Head of caudate nucleus (tissue), 42 donors: ENCODE results near the gene FAM187B.
"Not testable (repeated sequence)": the region's sequence is repeated elsewhere in the genome, so short reads cannot be mapped to it uniquely, and the experiment has no call there.

ENCODE experiments used
- DNase-seq, 42 donors: peaks; one replicate each; pipeline versions ENCODE4 v3.0.0 to v3.0.0-alpha.2; 2020 to 2021; ENCODE audit warnings: mixed read lengths in 7 of 42
- intact Hi-C: fragments of 100-400 bp; cut with DNase I; formaldehyde crosslinking; loops from one replicate; pipeline ENCODE4 v1.15.0; 2022

The FAM187B gene

DNA sequence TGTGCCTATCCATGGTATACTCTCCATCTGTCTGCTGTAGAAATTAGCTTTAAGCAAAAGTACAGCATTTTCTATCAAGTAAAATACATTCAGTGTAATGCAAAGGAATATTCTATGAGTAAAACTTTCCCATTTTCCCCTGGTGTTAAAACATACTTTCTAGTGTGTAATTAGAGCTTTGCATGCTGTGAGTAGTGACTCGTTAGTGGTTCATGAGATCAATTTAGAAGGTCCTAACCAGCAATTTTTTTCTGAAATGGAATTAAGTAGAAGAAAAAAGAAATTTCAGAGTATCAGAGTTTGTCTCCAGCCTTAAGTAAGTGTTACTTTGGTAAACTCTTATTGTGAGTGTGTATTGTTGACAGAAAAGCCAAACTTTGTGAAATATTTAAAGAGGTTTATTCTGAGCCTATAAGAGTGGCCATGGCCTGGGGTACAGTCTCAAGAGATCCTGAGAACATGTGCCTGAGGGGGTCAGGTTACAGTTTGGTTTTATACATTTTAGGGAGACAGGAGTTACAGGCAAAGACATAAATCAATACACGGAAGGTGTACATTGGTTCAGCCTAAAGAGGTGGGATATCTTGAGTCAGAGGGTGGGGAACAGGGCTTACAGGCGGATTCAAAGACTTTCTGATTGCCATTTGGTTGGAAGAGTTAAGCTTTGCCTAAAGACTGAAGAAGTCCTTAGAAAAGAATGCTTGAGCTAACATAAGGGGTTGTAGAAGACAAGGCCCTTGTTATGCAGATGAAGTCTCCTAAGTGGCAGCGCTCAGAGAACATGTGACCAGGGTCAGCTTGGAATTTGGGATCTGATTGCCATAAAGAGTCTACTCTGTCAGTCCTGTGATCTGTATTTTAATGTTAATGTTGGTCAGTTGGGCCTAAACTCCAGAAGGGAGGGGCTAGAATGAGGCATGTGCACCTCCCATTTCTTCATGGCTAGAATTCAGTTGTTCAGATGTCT lies 25.5 kb downstream of the FAM187B start:
- intact Hi-C loops = no loop called here
- no peak for DNase-seq

DNA sequence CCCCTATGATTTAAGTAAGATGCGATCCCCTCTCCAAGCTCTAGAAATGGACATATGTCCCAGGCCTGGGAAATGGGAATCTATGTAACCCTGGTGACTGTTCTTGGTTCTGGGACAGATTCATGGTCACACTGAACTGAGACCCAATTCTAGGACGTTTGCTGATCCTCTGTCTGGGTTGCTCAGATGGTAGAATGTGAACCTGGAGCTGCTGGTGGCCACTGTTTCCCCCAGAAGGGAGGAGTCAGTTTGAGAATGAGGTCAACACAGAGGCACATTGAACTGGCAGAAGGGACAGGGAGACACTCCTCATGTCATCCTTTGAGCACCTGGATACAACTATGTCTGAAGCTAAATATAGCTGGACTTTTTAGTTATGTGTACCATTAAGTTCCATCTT lies 29.1 kb downstream of the FAM187B start:
- intact Hi-C loops = no loop called here
- DNase-seq = no peak

DNA sequence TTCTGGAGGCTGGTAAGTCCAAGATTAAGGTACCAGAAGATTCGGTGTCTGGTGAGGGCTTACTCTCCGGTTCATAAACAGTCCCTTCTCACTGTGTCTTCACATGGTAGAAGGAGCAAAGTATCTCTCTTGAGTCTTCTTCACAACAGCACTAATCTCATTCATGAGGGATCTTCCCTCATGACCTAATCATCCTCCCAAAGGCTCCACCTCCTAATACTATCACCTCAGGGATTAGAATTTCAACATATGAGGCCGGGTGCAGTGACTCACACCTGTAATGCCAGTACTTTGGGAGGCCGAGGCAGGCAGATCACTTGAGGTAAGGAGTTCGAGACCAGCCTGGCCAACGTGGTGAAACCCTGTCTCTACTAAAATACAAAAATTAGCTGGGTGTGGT lies 31.7 kb downstream of the FAM187B start:
- DNase-seq, intact Hi-C loops: not testable (repeated sequence)

DNA sequence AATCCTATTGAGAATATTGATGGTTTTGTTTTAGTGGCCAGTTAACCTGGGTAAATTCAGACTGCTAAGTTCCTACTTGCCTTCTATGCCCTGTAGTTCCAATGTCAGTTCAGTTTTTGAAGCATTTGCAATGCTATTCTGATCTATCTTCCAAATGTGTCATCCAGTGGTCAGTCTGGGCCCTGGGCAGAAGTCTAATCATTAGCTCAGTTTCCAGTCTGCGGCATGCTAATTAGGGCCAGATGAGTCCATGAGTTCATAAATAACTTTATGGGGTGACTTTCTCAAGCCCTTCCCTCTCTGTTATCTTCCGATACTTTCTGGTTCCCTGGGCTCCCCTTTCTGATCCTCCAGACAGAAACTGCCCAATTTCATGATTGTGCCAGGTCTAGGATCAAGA lies 32.7 kb downstream of the FAM187B start:
- intact Hi-C loops = no loop called here
- DNase-seq = no peak

DNA sequence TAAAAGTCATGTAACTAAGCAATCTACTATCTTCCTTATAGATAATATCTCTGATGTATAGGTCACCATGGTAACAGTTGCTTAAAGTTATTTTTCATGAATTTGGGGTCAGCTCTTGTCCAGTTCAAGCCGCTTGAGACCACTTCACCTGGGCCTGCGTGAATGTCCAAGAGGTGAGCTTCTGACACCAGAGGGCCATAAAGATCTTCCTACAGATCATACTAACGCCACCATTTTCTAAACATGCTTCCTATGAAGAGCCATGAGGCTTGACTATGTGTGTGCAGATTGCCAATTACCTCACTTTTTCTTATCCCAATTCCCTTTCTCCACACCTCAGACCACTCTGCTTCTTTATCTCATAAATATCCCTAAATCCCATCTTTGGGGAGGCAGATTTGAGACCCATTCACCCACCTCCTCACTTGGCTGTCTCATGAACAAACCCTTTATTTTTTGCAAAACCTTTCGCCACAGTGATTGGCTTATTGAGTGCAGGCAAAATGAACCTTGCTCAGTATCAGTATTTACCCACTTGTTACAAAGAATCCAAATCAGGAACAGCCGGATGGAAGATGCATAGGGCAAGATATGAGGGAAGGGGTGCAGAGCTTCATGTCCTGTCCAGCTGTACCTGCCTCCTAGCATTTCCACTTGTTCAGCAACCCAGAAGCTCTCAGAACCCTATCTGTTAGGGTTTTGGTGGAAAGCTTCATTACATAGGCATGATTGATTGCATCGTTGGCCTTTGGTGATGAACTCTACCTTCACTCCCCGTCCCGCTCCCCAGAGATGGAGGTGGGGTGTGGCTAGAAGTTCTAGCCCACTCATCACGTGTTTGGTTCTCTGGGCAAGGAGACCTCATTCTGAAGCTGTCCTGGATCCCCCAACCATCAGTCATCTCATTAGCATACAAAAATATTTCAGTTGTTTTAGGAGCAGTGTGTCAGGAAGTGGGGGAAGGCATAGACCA lies 34.2 kb downstream of the FAM187B start:
- intact Hi-C loops = no loop called here
- no peak for DNase-seq

DNA sequence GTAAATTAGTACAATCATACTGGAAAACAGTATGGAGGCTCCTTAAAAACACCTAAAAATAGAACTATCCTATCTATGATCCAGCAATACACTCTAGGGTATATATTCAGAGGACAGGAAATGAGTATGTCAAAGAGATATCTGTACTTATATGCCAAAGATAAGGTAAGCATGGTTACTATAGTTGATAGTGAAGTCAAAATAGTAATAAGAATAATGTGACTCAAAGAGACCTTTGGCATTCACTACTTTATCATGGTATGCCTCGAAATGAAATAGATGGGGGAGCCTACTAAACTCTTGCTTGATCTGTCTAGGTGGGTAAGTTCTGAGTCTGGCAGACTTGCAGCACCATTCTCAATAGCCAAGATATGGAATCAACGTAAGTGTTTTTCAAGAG lies 43.7 kb downstream of the FAM187B start:
- intact Hi-C loops = no loop called here

DNA sequence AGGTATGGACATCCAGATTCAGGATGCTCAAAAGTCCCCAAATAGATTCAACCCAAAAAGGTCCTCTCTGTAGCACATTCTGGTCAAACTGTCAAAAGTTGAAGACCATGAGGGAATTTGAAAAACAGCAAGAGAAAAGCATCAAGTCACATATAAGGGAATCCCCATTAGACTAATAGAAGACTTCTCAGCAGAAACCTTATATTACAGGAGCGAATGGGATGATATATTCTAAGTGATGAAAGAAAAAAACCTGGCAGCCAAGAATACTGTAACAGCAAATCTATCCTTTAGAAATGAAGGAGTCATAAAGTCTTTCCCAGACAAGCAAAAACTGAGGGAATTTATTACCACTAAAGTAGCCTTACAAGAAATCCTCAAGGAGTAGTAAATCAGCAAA lies 44.3 kb downstream of the FAM187B start:
- no peak for DNase-seq

More for the DNA sequence above, 43.7 kb downstream of the FAM187B start:
- no peak for DNase-seq

DNA sequence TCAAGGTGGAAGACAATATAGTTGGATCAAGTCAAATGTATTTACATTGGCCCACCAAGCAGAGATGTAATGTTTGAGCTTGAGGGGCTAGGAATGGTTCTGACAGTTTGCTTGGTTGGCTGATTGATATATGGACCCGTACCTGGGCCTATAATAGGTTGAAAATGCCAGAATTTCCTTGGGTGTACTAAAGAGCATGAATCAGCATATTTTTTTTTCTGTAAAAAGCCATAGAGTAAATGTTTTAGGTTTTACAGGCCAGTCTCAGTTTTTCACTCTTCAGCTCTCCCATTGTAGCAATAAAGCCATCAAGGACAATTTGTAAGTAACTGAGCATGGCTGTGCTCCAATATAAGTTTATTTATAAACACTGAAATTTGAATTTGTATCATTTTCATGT lies 47.2 kb downstream of the FAM187B start:
- intact Hi-C loops = no loop called here
- no peak for DNase-seq

More for the DNA sequence above, 44.3 kb downstream of the FAM187B start:
- intact Hi-C loops = no loop called here

DNA sequence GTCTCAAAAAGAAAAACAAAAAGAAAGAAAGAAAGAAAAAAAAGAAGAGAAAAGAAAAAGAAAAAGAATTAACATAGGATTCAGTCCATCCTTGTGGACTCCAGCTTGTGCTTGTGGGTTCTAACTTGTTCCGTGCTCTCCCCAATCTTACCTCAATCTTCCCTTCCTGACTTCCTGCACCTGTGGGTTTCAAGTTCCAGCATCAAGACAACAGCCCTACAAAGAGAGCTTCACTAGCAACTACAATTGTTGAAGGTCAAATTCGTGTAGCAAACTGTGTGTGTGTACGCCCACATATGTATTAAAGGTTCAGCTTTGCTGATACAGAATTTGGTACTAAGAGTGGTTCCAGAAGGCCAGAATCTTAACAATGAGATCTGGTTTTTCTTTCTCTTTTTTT lies 48.7 kb downstream of the FAM187B start:
- no peak for DNase-seq
- intact Hi-C loops = no loop called here

DNA sequence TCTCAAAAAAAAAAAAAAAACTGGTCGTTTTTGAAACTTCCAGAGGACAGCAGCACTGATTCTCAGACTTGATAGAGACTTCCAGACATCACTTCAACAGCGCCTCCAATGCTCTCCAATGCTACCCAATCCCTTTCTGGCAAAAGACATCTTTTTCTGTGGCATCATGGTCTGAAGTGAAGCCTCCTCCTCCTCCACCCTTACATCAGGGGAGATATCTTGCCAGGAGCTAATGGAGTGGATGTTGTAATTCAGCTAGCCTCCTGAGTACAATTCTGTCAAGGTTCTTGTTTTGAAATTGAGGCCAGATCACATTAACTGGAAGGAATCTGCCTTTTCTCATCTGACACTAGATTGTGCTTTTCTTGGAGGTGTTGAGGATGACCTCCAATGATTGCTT lies 49.8 kb downstream of the FAM187B start:
- no peak for DNase-seq
- intact Hi-C loops = no loop called here

DNA sequence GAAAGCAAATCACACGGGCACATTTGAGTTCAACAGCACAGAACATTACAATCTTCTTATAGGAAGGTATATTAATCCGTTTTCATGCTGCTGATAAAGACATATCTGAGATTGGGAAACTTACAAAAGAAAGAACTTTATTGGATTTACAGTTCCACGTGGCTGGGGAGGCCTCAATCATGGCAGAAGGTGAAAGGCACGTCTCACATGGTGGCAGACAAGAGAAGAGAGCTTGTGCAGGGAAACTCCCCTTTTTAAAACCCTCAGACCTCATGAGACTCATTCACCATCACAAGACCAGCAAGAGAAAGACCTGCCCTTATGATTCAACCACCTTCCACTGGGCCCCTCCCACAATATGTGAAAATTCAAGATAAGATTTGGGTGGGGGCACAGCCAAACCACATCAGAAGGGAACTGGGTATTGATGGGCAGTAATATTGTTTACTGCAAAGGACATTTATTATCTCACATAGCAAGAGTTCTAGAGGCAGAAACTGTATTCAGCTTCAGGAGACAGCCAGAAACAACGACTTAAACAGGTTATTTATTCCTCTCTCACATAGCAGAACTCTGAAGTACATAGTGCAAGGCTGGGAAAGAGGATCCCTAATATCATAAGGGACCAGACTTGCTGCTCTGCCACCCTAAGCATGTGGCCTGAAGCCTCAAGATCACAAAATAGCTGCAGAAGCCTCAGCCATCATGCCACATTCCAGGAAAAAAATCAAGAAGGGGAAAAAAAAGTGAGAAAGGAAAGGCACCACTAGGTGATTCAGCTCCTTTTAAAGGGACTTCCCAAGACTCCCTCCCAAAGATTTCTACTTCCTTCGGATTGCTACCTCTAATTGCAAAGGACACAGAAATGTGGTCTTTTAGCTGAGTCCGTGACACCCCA lies 50.9 kb downstream of the FAM187B start:
- no peak for DNase-seq
- intact Hi-C loops = no loop called here

DNA sequence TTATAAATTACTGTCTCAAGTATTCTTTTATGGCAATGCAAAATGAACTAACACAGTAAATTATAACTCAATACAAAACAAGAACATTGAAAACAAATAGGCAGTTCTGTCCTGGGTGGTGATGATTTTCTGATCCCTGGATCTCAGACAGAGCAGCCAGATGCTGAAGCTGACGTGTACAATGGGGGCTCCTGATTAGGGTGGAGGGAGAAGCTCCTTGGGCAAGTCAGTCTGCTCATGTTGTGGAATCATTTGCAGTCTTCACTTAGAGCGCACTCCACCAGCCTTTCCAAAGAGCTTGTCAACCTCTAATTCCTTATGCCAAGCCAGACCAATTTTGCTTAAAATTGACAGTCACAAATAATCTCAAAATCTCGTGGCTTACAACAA lies 52.4 kb downstream of the FAM187B start:
- intact Hi-C loops = no loop called here
- no peak for DNase-seq
